ENCODE measurements around the gene MICALL1. TPM values are rescaled to one million over a fixed set of nuclear protein-coding genes. Genes with fewer than 3 reads are reported as not detected.

Gene MICALL1
- total and polyA plus RNA-seq, 9 of the 15 experiments (the other 6 are each of a cell fraction or from before 2014, with no cell fraction given): 0.32 to 21.5 (median 6.1) TPM

DNA sequence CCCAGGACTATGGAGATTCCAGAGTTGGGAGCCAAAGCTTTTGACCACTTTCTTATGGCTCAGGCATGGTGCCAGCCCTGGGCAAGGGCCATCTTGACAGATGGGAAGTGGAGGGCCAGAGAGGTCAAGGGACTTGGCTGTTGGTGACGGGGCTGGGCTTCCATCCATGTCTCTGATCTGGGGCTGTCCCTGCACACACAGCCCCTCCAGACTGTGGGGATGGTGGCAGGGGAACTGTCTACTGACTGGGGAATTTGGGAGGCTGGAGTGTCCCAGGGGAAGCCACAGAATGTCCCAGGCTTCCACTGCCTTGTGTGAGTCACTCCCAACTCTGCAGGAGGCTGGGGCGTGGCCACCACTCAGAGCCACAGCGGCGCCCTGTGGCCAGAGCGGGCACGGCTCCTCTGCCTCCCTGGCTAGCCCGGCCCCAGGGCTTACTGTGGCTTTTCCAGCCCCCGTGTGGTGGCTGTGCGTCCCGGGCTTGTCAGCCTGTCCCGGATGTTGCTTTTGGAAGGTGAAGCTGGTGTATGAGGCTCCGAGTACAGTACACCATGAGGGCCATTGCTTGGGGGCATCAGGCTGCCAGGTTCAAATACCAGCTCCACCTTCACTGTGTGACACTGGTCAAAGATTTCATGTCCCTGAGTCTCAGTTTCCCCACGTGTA, 27.7 kb downstream of the MICALL1 start:
- CTCF ChIA-PET (ENCODE audit: low intra/inter-chr PET ratio): interaction anchor here (0.5 to 1.4 kb wide), 3 partner anchors 46 to 142 kb away, joined by 3 to 5 read pairs (median 3); no protein-coding TSS in a partner anchor
- Histone ChIP-seq H3K4me2 (ENCODE audit: insufficient read depth, low read length) (peak overlapping the region; percentile 63), H3K9me3 (replicated peaks; ENCODE audit: control insufficient read depth, insufficient read depth, low read depth, low read length) (no peaks in the 10 kb centered on the region), H2AFZ (ENCODE audit: low read depth, low read length) (peak overlapping the region; percentile 91), H3K36me3 (ENCODE audit: control insufficient read depth, insufficient read depth, low read length) (peaks cover 5% of the 10 kb centered on the region; the same call in 1 of the 3 replicates), H3K79me2 (ENCODE audit: control insufficient read depth, insufficient read depth, low read length) (no peaks in the 10 kb centered on the region), H3K27ac (ENCODE audit: extremely low read depth, low read depth, low read length) (peak overlapping the region; percentile 73), H3K9ac (ENCODE audit: insufficient read depth in 1 of 2, low read depth in 2 of 2, low read length in 2 of 2) (peak overlapping the region; percentile 38 to 68), H3K4me3 (no peak overlapping the region), H4K20me1 (replicated peaks; ENCODE audit: control insufficient read depth, insufficient read depth, low read length) (no peaks in the 10 kb centered on the region), H3K9me1 (ENCODE audit: control insufficient read depth, insufficient read depth, low read length) (no peaks in the 10 kb centered on the region), H3K27me3 (ENCODE audit: control insufficient read depth in 2 of 2, insufficient read depth in 2 of 2, low read length in 2 of 2) (no peaks in the 10 kb centered on the region), H3K4me1 (replicated peaks in 1 of 2; ENCODE audit: control insufficient read depth in 2 of 2, insufficient read depth in 2 of 2, low read length in 2 of 2) (peaks cover 9 to 24% of the 10 kb centered on the region in 2 experiments; a peak in 4 of 5 replicates)
- POLR2A ChIA-PET: interaction anchor here (0.5 to 2.0 kb wide), 5 partner anchors 20 to 268 kb away, joined by 3 to 6 read pairs (median 4); partner anchors contain the start of genes C22orf23, MAFF, MICALL1 and POLR2F
- no TSS peak for BruUV-seq (replicated peaks)
- FAIRE-seq (peak; percentile 93), ATAC-seq (peak; percentile 100), DNase-seq (ENCODE audit: extremely low read depth in 1 of 4, low spot score in 3 of 4) (peak; percentile 87 to 91 (median 88))
- under 1% methylated on average over 12 of the region's 13 CpGs for WGBS (ENCODE audit: insufficient coverage, low coverage, missing lambda C conversion rate)
- intact Hi-C loops (cut with micrococcal nuclease): no loop called here
- in situ Hi-C loops (cut with MboI): no loop called here
- TF ChIP-seq MTA3 (IDR thresholded peaks at IDR 0.05; ENCODE audit: borderline replicate concordance) (0 out of 2 replicates have a peak, but pooled peaks have one; percentile 41), CBFB (CRISPR knock-in tag; IDR thresholded peaks at IDR 0.05) (0 out of 2 replicates have a peak, but pooled peaks have one; percentile 57), BHLHE40 (IDR thresholded peaks at IDR 0.05; ENCODE audit: low read length) (peak; percentile 25; the same call in 1 of the 2 replicates), CREM (IDR thresholded peaks at IDR 0.05; ENCODE audit: low read depth) (peak; percentile 52), FIP1L1 (IDR thresholded peaks at IDR 0.05; ENCODE audit: low read depth, low read length, poor library complexity, severe bottlenecking) (peak; percentile 32), POLR2AphosphoS5 (IDR thresholded peaks at IDR 0.05; ENCODE audit: control insufficient read depth, insufficient read depth, low read depth, low read length) (no peak), SMARCE1 (IDR thresholded peaks at IDR 0.05) (peak; percentile 43; the same call in 1 of the 2 replicates), STAG1 (CRISPR knock-in tag; IDR thresholded peaks at IDR 0.05; ENCODE audit: borderline replicate concordance) (0 out of 2 replicates have a peak, but pooled peaks have one; percentile 37), MAZ (CRISPR knock-in tag; conservative IDR thresholded peaks at IDR 0.05 in 1 of 2, IDR thresholded peaks at IDR 0.05 in 1 of 2) (peak; percentile 45 to 86; a peak in 3 of 4 replicates), ADNP (tag; IDR thresholded peaks at IDR 0.05) (no peak), HEY1 (CRISPR knock-in tag; IDR thresholded peaks at IDR 0.05; ENCODE audit: borderline replicate concordance) (no peak), DPF2 (IDR thresholded peaks at IDR 0.05) (peak; percentile 65), NBN (IDR thresholded peaks at IDR 0.05; ENCODE audit: low read depth) (peak; percentile 46; the same call in 1 of the 2 replicates), NRF1 (conservative IDR thresholded peaks at IDR 0.05 in 1 of 2, IDR thresholded peaks at IDR 0.05 in 1 of 2) (peak in 1 of 2 experiments; percentile 22; a peak in 2 of 4 replicates), CTBP1 (IDR thresholded peaks at IDR 0.05; ENCODE audit: borderline replicate concordance) (peak; percentile 67; the same call in 1 of the 2 replicates), RB1 (IDR thresholded peaks at IDR 0.05; ENCODE audit: low read depth) (peak; percentile 73), TAF7 (tag; IDR thresholded peaks at IDR 0.05) (no peak)
- TF ChIP-seq, protein P1, sequence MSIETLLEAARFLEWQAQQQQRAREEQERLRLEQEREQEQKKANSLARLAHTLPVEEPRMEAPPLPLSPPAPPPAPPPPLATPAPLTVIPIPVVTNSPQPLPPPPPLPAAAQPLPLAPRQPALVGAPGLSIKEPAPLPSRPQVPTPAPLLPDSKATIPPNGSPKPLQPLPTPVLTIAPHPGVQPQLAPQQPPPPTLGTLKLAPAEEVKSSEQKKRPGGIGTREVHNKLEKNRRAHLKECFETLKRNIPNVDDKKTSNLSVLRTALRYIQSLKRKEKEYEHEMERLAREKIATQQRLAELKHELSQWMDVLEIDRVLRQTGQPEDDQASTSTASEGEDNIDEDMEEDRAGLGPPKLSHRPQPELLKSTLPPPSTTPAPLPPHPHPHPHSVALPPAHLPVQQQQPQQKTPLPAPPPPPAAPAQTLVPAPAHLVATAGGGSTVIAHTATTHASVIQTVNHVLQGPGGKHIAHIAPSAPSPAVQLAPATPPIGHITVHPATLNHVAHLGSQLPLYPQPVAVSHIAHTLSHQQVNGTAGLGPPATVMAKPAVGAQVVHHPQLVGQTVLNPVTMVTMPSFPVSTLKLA (conservative IDR thresholded peaks at IDR 0.05): peak; percentile 41 to 47; a peak in 2 of 4 replicates
- TF ChIP-seq, protein P2, sequence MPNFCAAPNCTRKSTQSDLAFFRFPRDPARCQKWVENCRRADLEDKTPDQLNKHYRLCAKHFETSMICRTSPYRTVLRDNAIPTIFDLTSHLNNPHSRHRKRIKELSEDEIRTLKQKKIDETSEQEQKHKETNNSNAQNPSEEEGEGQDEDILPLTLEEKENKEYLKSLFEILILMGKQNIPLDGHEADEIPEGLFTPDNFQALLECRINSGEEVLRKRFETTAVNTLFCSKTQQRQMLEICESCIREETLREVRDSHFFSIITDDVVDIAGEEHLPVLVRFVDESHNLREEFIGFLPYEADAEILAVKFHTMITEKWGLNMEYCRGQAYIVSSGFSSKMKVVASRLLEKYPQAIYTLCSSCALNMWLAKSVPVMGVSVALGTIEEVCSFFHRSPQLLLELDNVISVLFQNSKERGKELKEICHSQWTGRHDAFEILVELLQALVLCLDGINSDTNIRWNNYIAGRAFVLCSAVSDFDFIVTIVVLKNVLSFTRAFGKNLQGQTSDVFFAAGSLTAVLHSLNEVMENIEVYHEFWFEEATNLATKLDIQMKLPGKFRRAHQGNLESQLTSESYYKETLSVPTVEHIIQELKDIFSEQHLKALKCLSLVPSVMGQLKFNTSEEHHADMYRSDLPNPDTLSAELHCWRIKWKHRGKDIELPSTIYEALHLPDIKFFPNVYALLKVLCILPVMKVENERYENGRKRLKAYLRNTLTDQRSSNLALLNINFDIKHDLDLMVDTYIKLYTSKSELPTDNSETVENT (CRISPR knock-in tag; IDR thresholded peaks at IDR 0.05): no peak

All from K562 (cell line).